Hepatocyte (in vitro differentiated cells): ENCODE measurements around the gene TNN.

ENCODE experiments used
- CTCF ChIP-seq: fragments of 200-600 bp; sonication (generic); IDR thresholded peaks from 2 replicates; pipeline ENCODE4 v1.5.1; 2016; ENCODE audit warnings: antibody characterized with exemption, mild to moderate bottlenecking; ENCODE audit not compliant: poor library complexity
- EZH2 ChIP-seq: fragments of 200-600 bp; sonication (generic); IDR thresholded peaks from 2 replicates; pipeline ENCODE4 v1.6.1; 2016; ENCODE audit warnings: antibody characterized with exemption, mild to moderate bottlenecking, borderline replicate concordance
- EZH2phosphoT487 ChIP-seq: fragments of 200-600 bp; sonication (generic); IDR thresholded peaks from one replicate; pipeline ENCODE4 v1.6.1; 2018; ENCODE audit warnings: antibody characterized with exemption, mild to moderate bottlenecking, low read depth, moderate library complexity; ENCODE audit not compliant: unreplicated experiment, severe bottlenecking

GRCh38 chr1:175033953-175034352, 33.7 kb upstream of the TNN start:
- TF ChIP-seq CTCF (no peak), EZH2phosphoT487 (no peak), EZH2 (no peak)
